Mesendoderm (in vitro differentiated cells): ENCODE data around the gene CDNF.
"Not testable (repeated sequence)": the region's sequence is repeated elsewhere in the genome, so short reads cannot be mapped to it uniquely, and the experiment has no call there.

Experiments
- DNase-seq: peaks from one replicate; pipeline ENCODE4 v3.0.0; 2013
- H2AK5ac ChIP-seq: 2 replicates; pipeline ENCODE4 v1.6.1; 2013; ENCODE audit warnings: low read length, inconsistent platforms
- H2BK120ac ChIP-seq: 2 replicates; pipeline ENCODE4 v1.6.1; 2013; ENCODE audit warnings: low read depth, mild to moderate bottlenecking, low read length, moderate library complexity, mixed read lengths
- H2BK15ac ChIP-seq: replicated peaks from 2 replicates; pipeline ENCODE4 v1.6.1; 2013; ENCODE audit warnings: low read depth, mild to moderate bottlenecking, moderate library complexity
- H2BK5ac ChIP-seq: 2 replicates; pipeline ENCODE4 v1.6.1; 2013; ENCODE audit warnings: low read length, inconsistent platforms
- H3K18ac ChIP-seq: 2 replicates; pipeline ENCODE4 v1.6.1; 2013; ENCODE audit warnings: mild to moderate bottlenecking, low read length, mixed read lengths
- H3K23ac ChIP-seq: one replicate; pipeline ENCODE4 v1.6.1; 2013; ENCODE audit warnings: low read length
- H3K27ac ChIP-seq: 2 replicates; pipeline ENCODE4 v1.5.1; 2013; ENCODE audit warnings: low read depth, mild to moderate bottlenecking, inconsistent platforms, low read length, moderate library complexity
- H3K27me3 ChIP-seq: 2 replicates; pipeline ENCODE4 v1.6.1; 2013; ENCODE audit warnings: low read length, control low read depth, mild to moderate bottlenecking, inconsistent platforms; ENCODE audit not compliant: insufficient read depth, poor library complexity
- H3K36me3 ChIP-seq: 2 replicates; pipeline ENCODE4 v1.6.1; 2013; ENCODE audit warnings: low read length, inconsistent platforms; ENCODE audit not compliant: control insufficient read depth, insufficient read depth
- H3K4ac ChIP-seq: one replicate; pipeline ENCODE4 v1.6.1; 2013; ENCODE audit warnings: low read depth, mild to moderate bottlenecking, low read length, moderate library complexity
- H3K4me1 ChIP-seq: 2 replicates; pipeline ENCODE4 v1.6.1; 2013; ENCODE audit warnings: low read depth, low read length, inconsistent platforms; ENCODE audit not compliant: control insufficient read depth
- H3K4me2 ChIP-seq: 2 replicates; pipeline ENCODE4 v1.6.1; 2013; ENCODE audit warnings: low read length
- H3K4me3 ChIP-seq: 2 replicates; pipeline ENCODE4 v1.5.1; 2013; ENCODE audit warnings: mild to moderate bottlenecking, low read length
- H3K56ac ChIP-seq: one replicate; pipeline ENCODE4 v1.6.1; 2013; ENCODE audit warnings: low read length
- H3K79me1 ChIP-seq: 2 replicates; pipeline ENCODE4 v1.6.1; 2013; ENCODE audit warnings: low read length, inconsistent platforms
- H3K79me2 ChIP-seq: 2 replicates; pipeline ENCODE4 v1.6.1; 2013; ENCODE audit warnings: mild to moderate bottlenecking, low read length; ENCODE audit not compliant: control insufficient read depth, insufficient read depth
- H3K9ac ChIP-seq: 2 replicates; pipeline ENCODE4 v1.6.1; 2013; ENCODE audit warnings: low read length, inconsistent platforms
- H4K5ac ChIP-seq: one replicate; pipeline ENCODE4 v1.6.1; 2013; ENCODE audit warnings: low read length
- H4K8ac ChIP-seq: one replicate; pipeline ENCODE4 v1.6.1; 2013; ENCODE audit warnings: low read depth, mild to moderate bottlenecking, control low read depth, low read length, moderate library complexity
- WGBS: extraction: QIAGEN DNeasy Blood & Tissue Kit; methylation state at CpG from one replicate; pipeline ENCODE4 v1.1.7; 2013; ENCODE audit warnings: low lambda C conversion rate, missing lambda C conversion rate; ENCODE audit not compliant: insufficient coverage; ENCODE audit errors: extremely low coverage; 5-methylcytosine and 5-hydroxymethylcytosine counted together

CDNF gene

GRCh38 chr10:14864466-14864865 is 26.6 kb upstream of the CDNF start:
- H3K79me2 ChIP-seq, H2BK120ac ChIP-seq, H3K18ac ChIP-seq, H3K27ac ChIP-seq, H3K27me3 ChIP-seq, H3K9ac ChIP-seq, H3K23ac ChIP-seq, H3K56ac ChIP-seq, H4K5ac ChIP-seq, DNase-seq, H3K4ac ChIP-seq, H3K79me1 ChIP-seq, H3K4me2 ChIP-seq, H2BK15ac ChIP-seq, H3K4me3 ChIP-seq, H3K4me1 ChIP-seq, H4K8ac ChIP-seq, H3K36me3 ChIP-seq, H2AK5ac ChIP-seq, H2BK5ac ChIP-seq: not testable (repeated sequence)
- no CpG with 5 or more reads among the region's 6 CpGs for WGBS

DNA sequence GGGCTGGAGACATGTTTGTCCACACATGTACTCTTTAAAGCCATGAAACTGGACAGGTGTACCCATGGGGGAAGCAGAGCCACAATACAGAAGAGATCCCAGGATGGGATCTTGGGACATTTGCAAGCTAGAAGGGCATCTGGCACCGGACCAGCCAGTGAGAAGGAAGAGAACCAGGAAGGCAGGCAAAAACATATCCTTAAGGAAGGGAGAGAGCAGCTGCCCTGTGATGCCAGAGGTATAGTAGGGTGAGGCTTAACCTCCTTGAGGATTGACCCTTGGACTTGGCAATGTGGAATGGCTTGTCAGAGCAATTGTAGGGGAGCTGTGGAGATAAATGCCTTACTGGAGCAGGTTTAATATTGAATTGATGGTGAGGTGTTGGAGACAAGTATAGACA is 23.0 kb upstream of the CDNF start:
- Histone ChIP-seq H3K79me1 (no peaks in the 10 kb centered on the region), H3K9ac (no peak overlapping the region), H2BK5ac (no peak overlapping the region), H4K8ac (no peak overlapping the region), H2BK15ac (no peak overlapping the region), H3K4me1 (no peaks in the 10 kb centered on the region), H3K23ac (no peak overlapping the region), H3K27ac (no peak overlapping the region), H3K36me3 (no peaks in the 10 kb centered on the region), H2AK5ac (no peak overlapping the region), H3K79me2 (no peaks in the 10 kb centered on the region), H4K5ac (no peak overlapping the region), H3K27me3 (no peaks in the 10 kb centered on the region), H3K4me2 (no peak overlapping the region), H3K4ac (no peak overlapping the region), H3K56ac (no peak overlapping the region), H3K4me3 (no peak overlapping the region), H2BK120ac (no peak overlapping the region), H3K18ac (no peak overlapping the region)
- DNase-seq = no peak
- no CpG with 5 or more reads among the region's 1 CpG for WGBS

DNA sequence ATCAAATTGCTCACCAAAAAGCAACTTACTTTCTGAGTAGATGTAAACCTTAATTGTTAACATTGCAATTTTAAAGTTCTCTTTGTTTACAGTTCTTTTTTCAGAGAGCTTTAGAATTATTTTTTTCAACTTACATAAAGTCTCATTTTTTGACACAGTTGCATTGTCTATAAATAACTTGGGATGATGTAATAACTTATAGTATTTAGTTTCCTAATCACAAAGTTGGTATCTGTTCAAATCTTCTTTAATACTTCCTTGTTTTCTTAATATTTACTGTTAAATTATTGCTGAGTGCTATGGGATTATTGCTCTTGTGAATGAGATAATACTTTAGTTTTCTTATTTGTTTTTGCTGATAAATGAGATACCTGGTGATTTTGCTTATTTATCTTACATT is 21.9 kb upstream of the CDNF start:
- no peak overlapping the region for H3K23ac ChIP-seq
- H2BK5ac ChIP-seq = no peak overlapping the region
- H3K18ac ChIP-seq = no peak overlapping the region
- no peaks in the 10 kb centered on the region for H3K36me3 ChIP-seq
- no peak overlapping the region for H3K9ac ChIP-seq
- H3K56ac ChIP-seq = no peak overlapping the region
- H4K5ac ChIP-seq = no peak overlapping the region
- H2BK15ac ChIP-seq = no peak overlapping the region
- no peak overlapping the region for H3K4ac ChIP-seq
- no peak overlapping the region for H3K4me3 ChIP-seq
- no peak overlapping the region for H3K4me2 ChIP-seq
- no peak overlapping the region for H2AK5ac ChIP-seq
- DNase-seq = no peak
- no peak overlapping the region for H2BK120ac ChIP-seq
- no peaks in the 10 kb centered on the region for H3K4me1 ChIP-seq
- no peaks in the 10 kb centered on the region for H3K79me1 ChIP-seq
- no peaks in the 10 kb centered on the region for H3K27me3 ChIP-seq
- no peak overlapping the region for H4K8ac ChIP-seq
- no peak overlapping the region for H3K27ac ChIP-seq
- H3K79me2 ChIP-seq = no peaks in the 10 kb centered on the region

DNA sequence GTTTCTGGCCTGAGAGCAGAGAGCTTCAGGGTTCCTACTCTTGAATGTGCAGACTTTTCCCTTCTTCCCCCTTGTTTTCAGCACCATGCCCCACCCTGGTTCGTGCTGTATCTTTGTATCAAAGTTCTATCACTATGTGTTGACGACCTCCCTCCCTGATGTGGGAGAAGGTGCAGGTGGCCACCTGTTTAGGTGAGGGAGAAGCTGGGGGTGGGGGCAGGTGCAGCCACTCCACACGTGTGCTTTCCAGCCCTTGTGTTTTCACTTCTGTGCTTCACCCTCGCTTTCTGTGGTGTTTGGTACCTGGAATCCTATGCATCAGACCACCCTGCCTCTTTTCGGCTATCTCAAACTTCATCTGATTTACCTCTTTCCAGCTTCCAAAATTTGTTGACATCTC is 21.2 kb upstream of the CDNF start:
- Histone ChIP-seq H4K8ac (no peak overlapping the region), H3K4me3 (no peak overlapping the region), H2BK120ac (no peak overlapping the region), H3K4me1 (no peaks in the 10 kb centered on the region), H3K79me2 (no peaks in the 10 kb centered on the region), H2AK5ac (no peak overlapping the region), H3K23ac (no peak overlapping the region), H3K56ac (no peak overlapping the region), H3K9ac (no peak overlapping the region), H4K5ac (no peak overlapping the region), H3K4me2 (no peak overlapping the region), H3K36me3 (no peaks in the 10 kb centered on the region), H3K4ac (no peak overlapping the region), H2BK5ac (no peak overlapping the region), H3K18ac (no peak overlapping the region), H3K27ac (no peak overlapping the region), H2BK15ac (no peak overlapping the region), H3K27me3 (no peaks in the 10 kb centered on the region), H3K79me1 (no peaks in the 10 kb centered on the region)
- no peak for DNase-seq
- WGBS = no CpG with 5 or more reads among the region's 5 CpGs

DNA sequence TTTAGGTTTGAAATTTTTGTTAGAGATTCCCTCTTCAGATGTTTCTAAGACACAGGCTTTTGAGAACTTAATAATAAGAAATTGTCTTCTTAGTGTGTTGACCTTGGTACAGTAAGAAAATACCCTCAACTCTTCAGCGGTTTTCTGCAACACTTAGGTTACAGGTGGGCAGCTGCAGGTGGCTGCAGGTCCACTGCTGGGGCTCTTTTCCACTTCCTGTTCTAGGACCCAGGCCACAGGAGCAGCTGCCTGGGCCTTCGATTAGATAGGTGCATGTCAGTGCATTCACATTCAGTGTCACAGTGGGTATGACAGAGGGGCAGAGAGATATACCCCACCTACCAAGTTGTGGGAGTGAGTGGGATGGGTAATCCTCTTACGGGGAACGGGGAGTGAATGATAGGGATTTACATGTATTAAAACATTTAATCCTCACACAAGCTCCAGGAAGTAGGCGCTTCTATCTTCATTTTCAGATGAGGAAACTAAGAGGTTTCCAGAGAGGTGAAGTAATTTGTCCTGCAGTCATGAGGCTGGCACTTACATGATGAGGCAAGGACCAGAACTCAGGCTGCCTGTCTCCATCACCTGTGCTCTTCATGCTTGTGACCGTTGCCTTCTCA is 20.6 kb upstream of the CDNF start:
- DNase-seq = no peak
- H3K56ac ChIP-seq = no peak overlapping the region
- H3K4me1 ChIP-seq = no peaks in the 10 kb centered on the region
- H4K8ac ChIP-seq = no peak overlapping the region
- H3K36me3 ChIP-seq = no peaks in the 10 kb centered on the region
- no peak overlapping the region for H2BK120ac ChIP-seq
- no peak overlapping the region for H3K23ac ChIP-seq
- no peak overlapping the region for H3K9ac ChIP-seq
- H3K79me1 ChIP-seq = no peaks in the 10 kb centered on the region
- no peaks in the 10 kb centered on the region for H3K79me2 ChIP-seq
- no peak overlapping the region for H3K18ac ChIP-seq
- no peak overlapping the region for H2BK15ac ChIP-seq
- H3K4ac ChIP-seq = no peak overlapping the region
- no peaks in the 10 kb centered on the region for H3K27me3 ChIP-seq
- no peak overlapping the region for H3K4me2 ChIP-seq
- H3K4me3 ChIP-seq = no peak overlapping the region
- H3K27ac ChIP-seq = no peak overlapping the region
- no peak overlapping the region for H2BK5ac ChIP-seq
- no peak overlapping the region for H4K5ac ChIP-seq
- no CpG with 5 or more reads among the region's 6 CpGs for WGBS
- H2AK5ac ChIP-seq = no peak overlapping the region

DNA sequence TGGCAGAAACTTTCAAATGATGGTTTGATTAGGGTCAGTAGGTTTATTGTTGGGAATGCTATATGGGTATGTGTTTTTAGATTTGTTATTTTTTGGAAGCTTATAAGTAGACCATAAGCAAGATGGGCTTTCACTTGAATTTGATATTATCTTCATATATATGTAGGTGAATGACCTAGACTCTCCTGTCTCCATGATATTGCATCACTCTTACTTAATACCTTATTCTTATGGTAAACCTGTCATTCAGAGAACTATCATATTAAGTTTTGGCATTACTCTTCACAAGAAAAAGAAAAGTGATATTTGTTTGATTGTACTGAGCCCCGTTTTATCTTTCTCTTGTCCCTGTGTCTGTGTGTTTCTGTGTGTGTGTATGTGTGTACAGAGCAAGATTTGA is 17.6 kb upstream of the CDNF start:
- Histone ChIP-seq H2BK15ac (no peak overlapping the region), H3K9ac (no peak overlapping the region), H2AK5ac (no peak overlapping the region), H4K5ac (no peak overlapping the region), H3K18ac (no peak overlapping the region), H3K56ac (no peak overlapping the region), H3K4ac (no peak overlapping the region), H3K27ac (no peak overlapping the region), H3K36me3 (no peaks in the 10 kb centered on the region), H3K23ac (no peak overlapping the region), H2BK120ac (no peak overlapping the region), H3K79me2 (no peaks in the 10 kb centered on the region), H4K8ac (no peak overlapping the region), H3K4me3 (no peak overlapping the region), H3K27me3 (no peaks in the 10 kb centered on the region), H3K79me1 (no peaks in the 10 kb centered on the region), H3K4me2 (no peak overlapping the region), H3K4me1 (no peaks in the 10 kb centered on the region), H2BK5ac (no peak overlapping the region)
- no peak for DNase-seq
- no CpG with 5 or more reads among the region's 1 CpG for WGBS
